OCI-LY7 (cell line): Measurements from ENCODE around the gene METTL26. TPM values are rescaled to one million over a fixed set of nuclear protein-coding genes. Genes with fewer than 3 reads are reported as not detected.

Experiments used
- BruUV-seq: library from RNA; stranded (reverse); fragments of 400-500 nt; replicated peaks from 2 replicates; lab custom pipeline; 2021; lab: Mats Ljungman, UMichigan
- CTCF ChIA-PET: fragments of 300-600 bp; sonication (Branson Sonifier 250); formaldehyde crosslinking; loops from one replicate; lab custom pipeline; 2022; ENCODE audit warnings: antibody characterized with exemption; ENCODE audit not compliant: unreplicated experiment; lab: Charles Lee
- POLR2A ChIA-PET: fragments of 300-600 bp; sonication (Branson Sonifier 250); formaldehyde crosslinking; loops from one replicate; lab custom pipeline; 2022; ENCODE audit warnings: antibody characterized with exemption; lab: Charles Lee
- DNase-seq: peaks from one replicate; pipeline ENCODE4 v3.0.0-alpha.2; 2015; ENCODE audit warnings: low spot score
- H2AFZ ChIP-seq: fragments of 200-600 bp; sonication (generic), shearing (Covaris generic); 2 replicates; pipeline ENCODE4 v1.6.1; 2014; ENCODE audit warnings: mild to moderate bottlenecking, antibody characterized with exemption, low read length, moderate library complexity
- H3K27ac ChIP-seq: fragments of 200-600 bp; sonication (generic); 2 replicates; pipeline ENCODE4 v1.5.1; 2014; ENCODE audit warnings: mixed run types, low read depth, mild to moderate bottlenecking, moderate library complexity, low read length, inconsistent platforms; ENCODE audit not compliant: poor library complexity, severe bottlenecking
- H3K36me3 ChIP-seq: fragments of 200-600 bp; sonication (generic); 2 replicates; pipeline ENCODE4 v1.6.1; 2014; ENCODE audit warnings: mild to moderate bottlenecking, antibody characterized with exemption, low read length, moderate library complexity, mixed read lengths; ENCODE audit not compliant: insufficient read depth
- H3K4me1 ChIP-seq: fragments of 200-600 bp; sonication (generic); 2 replicates; pipeline ENCODE4 v1.5.1; 2014; ENCODE audit warnings: mild to moderate bottlenecking, low read length; ENCODE audit not compliant: insufficient read depth, poor library complexity, severe bottlenecking
- H3K4me2 ChIP-seq: fragments of 200-600 bp; sonication (generic); 2 replicates; pipeline ENCODE4 v1.6.1; 2014; ENCODE audit warnings: mild to moderate bottlenecking, low read length
- H3K4me3 ChIP-seq: fragments of 200-600 bp; sonication (generic); 2 replicates; pipeline ENCODE4 v1.5.1; 2014; ENCODE audit warnings: mild to moderate bottlenecking, low read depth, low read length; ENCODE audit not compliant: poor library complexity, severe bottlenecking
- H3K79me2 ChIP-seq: fragments of 200-600 bp; sonication (generic); 2 replicates; pipeline ENCODE4 v1.6.1; 2016; ENCODE audit warnings: low read depth, mild to moderate bottlenecking, low read length, moderate library complexity, mixed read lengths; ENCODE audit not compliant: insufficient read depth
- H3K9me2 ChIP-seq: fragments of 200-600 bp; sonication (generic); 2 replicates; pipeline ENCODE4 v1.6.1; 2016; ENCODE audit warnings: mild to moderate bottlenecking, low read length, mixed read lengths; ENCODE audit not compliant: insufficient read depth
- H3K9me3 ChIP-seq: fragments of 200-600 bp; sonication (generic); 2 replicates; pipeline ENCODE4 v1.6.1; 2014; ENCODE audit warnings: mild to moderate bottlenecking, mixed run types, low read length, mixed read lengths
- H4K20me1 ChIP-seq: fragments of 200-600 bp; sonication (generic); 2 replicates; pipeline ENCODE4 v1.6.1; 2014; ENCODE audit warnings: mild to moderate bottlenecking, antibody characterized with exemption, low read length, moderate library complexity, mixed read lengths; ENCODE audit not compliant: insufficient read depth
- CTCF ChIP-seq: fragments of 200-600 bp; sonication (generic); conservative IDR thresholded peaks from 2 replicates; pipeline ENCODE4 v1.5.1; 2014; ENCODE audit warnings: mild to moderate bottlenecking, antibody characterized with exemption, low read length, moderate library complexity, mixed read lengths
- EZH2phosphoT487 ChIP-seq: fragments of 200-600 bp; sonication (generic); IDR thresholded peaks from 2 replicates; pipeline ENCODE4 v1.6.1; 2018; ENCODE audit warnings: low read depth, borderline replicate concordance, mild to moderate bottlenecking, mixed run types, antibody characterized with exemption, low read length, moderate library complexity, mixed read lengths
- intact Hi-C: fragments of 100-400 bp; cut with micrococcal nuclease; formaldehyde crosslinking; loops from one replicate; pipeline ENCODE4 v1.10.0; 2022; ENCODE audit not compliant: unreplicated experiment
- total RNA-seq, 2 experiments: library from RNA; depleted of rRNA in 1 of 2; stranded (reverse); fragments of >200 nt in 1 of 2; shearing (Covaris generic) in 1 of 2; gene quantifications; 2 replicates each; pipeline ENCODE4 v1.2.3, GENCODE V29; 2014 to 2022

The METTL26 gene
- total RNA-seq, 2 experiments from 2014 or later, result 99.0 to 152 TPM

- no peaks in the 10 kb centered on the region for H4K20me1 ChIP-seq
- no peak overlapping the region for H2AFZ ChIP-seq
- no peaks in the 10 kb centered on the region for H3K9me2 ChIP-seq
- no peak overlapping the region for H3K4me3 ChIP-seq
- BruUV-seq, result no TSS peak
- H3K27ac ChIP-seq, result no peak overlapping the region
- DNase-seq, result no peak
- H3K4me1 ChIP-seq, result no peaks in the 10 kb centered on the region
- POLR2A ChIA-PET, result no interaction called here
- no peaks in the 10 kb centered on the region for H3K79me2 ChIP-seq
- H3K4me2 ChIP-seq, result no peak overlapping the region
- CTCF ChIA-PET, result no interaction called here
- TF ChIP-seq EZH2phosphoT487 (no peak), CTCF (no peak)
- H3K36me3 ChIP-seq, result no peaks in the 10 kb centered on the region
- intact Hi-C loops, result no loop called here
- H3K9me3 ChIP-seq, result no peaks in the 10 kb centered on the region
These were observed 19.1 kb downstream of the METTL26 start for GRCh38 chr16:616733-617586.

GRCh38 chr16:615122-615521 is 21.0 kb downstream of the METTL26 start:
- H4K20me1 ChIP-seq, result no peaks in the 10 kb centered on the region
- H2AFZ ChIP-seq, result no peak overlapping the region
- ChIA-PET CTCF (no interaction called here), POLR2A (no interaction called here)
- H3K79me2 ChIP-seq, result no peaks in the 10 kb centered on the region
- H3K4me3 ChIP-seq, result no peak overlapping the region
- no peaks in the 10 kb centered on the region for H3K9me3 ChIP-seq
- DNase-seq, result no peak
- no peaks in the 10 kb centered on the region for H3K4me1 ChIP-seq
- no peak overlapping the region for H3K27ac ChIP-seq
- intact Hi-C loops, result no loop called here
- no TSS peak for BruUV-seq
- H3K36me3 ChIP-seq, result no peaks in the 10 kb centered on the region
- H3K4me2 ChIP-seq, result no peak overlapping the region
- TF ChIP-seq CTCF (no peak), EZH2phosphoT487 (no peak)
- no peaks in the 10 kb centered on the region for H3K9me2 ChIP-seq
